Bronchial epithelial cell (primary cell): ENCODE results near the gene AUTS2. TPM values are rescaled to one million over a fixed set of nuclear protein-coding genes. Genes with fewer than 3 reads are reported as not detected.
A peak's percentile ranks its signal among the peaks of the same experiment; 100 is the strongest.

ENCODE experiments used
- DNase-seq: peaks from one replicate; pipeline ENCODE4 v3.0.0-alpha.2; 2010; ENCODE audit warnings: low read depth
- FAIRE-seq: peaks from 2 replicates; lab custom pipeline; 2011; peaks lifted over from hg19 to GRCh38; lab: Jason Lieb, UNC
- H3K27me3 ChIP-seq: 2 replicates; pipeline ENCODE4 v1.5.1; 2011; ENCODE audit warnings: low read length; ENCODE audit not compliant: control insufficient read depth, insufficient read depth
- H3K36me3 ChIP-seq: 2 replicates; pipeline ENCODE4 v1.5.1; 2011; ENCODE audit warnings: low read length; ENCODE audit not compliant: control insufficient read depth, insufficient read depth
- H3K4me3 ChIP-seq: 2 replicates; pipeline ENCODE4 v1.5.1; 2011; ENCODE audit warnings: mild to moderate bottlenecking, low read depth, low read length, control low read depth
- CTCF ChIP-seq: IDR thresholded peaks from 2 replicates; pipeline ENCODE4 v1.5.1; 2011; ENCODE audit warnings: mild to moderate bottlenecking, moderate library complexity, low read length, control low read depth, inconsistent platforms; ENCODE audit not compliant: insufficient read depth, severe bottlenecking
- total RNA-seq: library from RNA; depleted of rRNA; stranded (reverse); fragments of >200 nt; gene quantifications from 2 replicates; pipeline ENCODE4 v1.2.1, GENCODE V29; 2014

AUTS2 gene
- total RNA-seq, 1 donor from 2014 or later, result 9.5 TPM

- no peaks in the 10 kb centered on the region for H3K27me3 ChIP-seq
- DNase-seq (no peak), FAIRE-seq (peak; percentile 58)
- H3K4me3 ChIP-seq, result no peak overlapping the region
- TF ChIP-seq CTCF, result no peak
- H3K36me3 ChIP-seq, result no peaks in the 10 kb centered on the region
Measured at GRCh38 chr7:69801729-69802682, 203.7 kb downstream of the AUTS2 start.

DNA sequence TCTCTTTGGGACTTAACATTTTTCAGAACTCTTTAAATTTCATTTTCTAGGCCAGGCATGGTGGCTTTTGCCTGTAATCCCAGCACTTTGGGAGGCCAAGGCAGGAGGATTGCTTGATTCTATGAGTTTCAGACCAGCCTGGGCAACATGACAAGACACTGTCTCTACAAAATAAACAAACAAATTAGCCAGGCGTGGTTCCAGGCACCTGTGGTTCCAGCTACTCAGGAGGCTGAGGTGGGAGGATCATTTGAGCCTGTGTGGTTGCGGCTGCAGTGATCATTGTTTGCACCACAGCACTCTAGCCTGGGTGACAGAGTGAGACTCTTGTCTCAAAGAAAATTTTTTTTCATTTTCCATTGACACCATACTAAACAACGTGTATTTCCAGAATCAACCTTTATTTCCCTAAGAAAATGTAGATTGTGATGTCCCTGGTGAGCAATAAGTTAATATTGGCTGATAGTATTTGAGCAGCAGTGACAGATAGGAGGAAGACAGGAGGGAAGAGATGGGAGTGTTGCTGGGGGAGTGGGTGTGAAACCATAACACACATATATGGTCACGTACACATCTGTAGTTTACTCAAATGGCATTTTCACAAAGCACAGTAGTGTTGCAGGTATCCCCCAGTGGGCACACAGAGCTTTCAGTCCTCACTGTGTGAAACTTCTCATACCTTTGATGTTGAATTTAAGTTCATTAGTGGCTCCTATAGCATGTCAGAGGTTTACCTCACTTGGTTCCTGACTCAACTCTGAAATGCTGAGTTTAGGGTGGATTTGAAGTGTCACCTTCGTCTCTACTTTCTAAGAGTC, 205.6 kb downstream of the AUTS2 start:
- Histone ChIP-seq H3K27me3 (no peaks in the 10 kb centered on the region), H3K36me3 (no peaks in the 10 kb centered on the region), H3K4me3 (no peak overlapping the region)
- no peak for DNase-seq
- FAIRE-seq, result no peak
- no peak for TF ChIP-seq CTCF

GRCh38 chr7:69804962-69805361, 206.7 kb downstream of the AUTS2 start:
- Histone ChIP-seq H3K36me3 (no peaks in the 10 kb centered on the region), H3K4me3 (no peak overlapping the region), H3K27me3 (no peaks in the 10 kb centered on the region)
- no peak for FAIRE-seq
- no peak for DNase-seq
- TF ChIP-seq CTCF, result no peak

GRCh38 chr7:69808391-69808790, 210.1 kb downstream of the AUTS2 start:
- TF ChIP-seq CTCF, result no peak
- DNase-seq, result no peak

DNA sequence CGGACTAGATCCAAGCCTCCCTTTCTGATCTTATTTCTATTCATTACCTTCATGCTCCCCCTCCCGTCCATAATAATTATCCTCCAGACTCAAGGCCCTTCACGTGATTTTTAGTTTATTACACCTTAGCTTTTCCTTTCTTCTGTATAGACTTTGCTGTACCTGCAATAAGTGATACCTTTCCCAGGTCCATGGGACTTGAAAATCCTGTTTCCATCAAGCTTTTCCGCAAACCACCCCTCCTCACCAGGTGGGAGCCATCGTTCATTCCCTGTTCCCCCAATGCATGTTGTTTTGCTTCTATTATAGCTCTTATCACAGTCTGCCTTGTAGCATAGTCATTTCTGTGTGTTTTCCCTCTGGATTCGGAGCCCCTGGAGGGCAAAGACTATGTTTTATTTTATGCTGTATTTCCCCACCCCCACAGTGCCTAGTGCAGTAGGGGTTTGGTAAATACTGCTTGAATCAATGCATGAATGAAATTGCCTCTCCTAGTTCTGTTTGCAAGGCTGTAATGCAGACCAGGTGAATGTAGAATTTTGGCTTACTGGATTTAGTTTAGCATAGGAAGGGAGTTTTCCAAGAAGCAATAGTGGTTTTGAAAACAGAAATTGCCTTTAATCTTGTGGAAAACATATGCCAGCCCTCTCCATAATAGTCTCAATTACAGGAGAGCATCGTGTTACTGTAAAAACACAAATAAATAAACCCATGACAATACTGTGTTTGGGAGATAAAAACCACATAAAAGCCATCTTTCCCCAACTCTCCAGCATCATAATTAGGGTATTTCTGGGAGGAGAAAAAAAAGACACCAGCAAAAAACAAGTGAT, 213.4 kb downstream of the AUTS2 start:
- no peak for TF ChIP-seq CTCF
- no peaks in the 10 kb centered on the region for H3K36me3 ChIP-seq
- no peaks in the 10 kb centered on the region for H3K27me3 ChIP-seq
- FAIRE-seq (no peak), DNase-seq (no peak)
- no peak overlapping the region for H3K4me3 ChIP-seq

More at GRCh38 chr7:69808391-69808790, 210.1 kb downstream of the AUTS2 start:
- no peak for FAIRE-seq
- no peaks in the 10 kb centered on the region for H3K36me3 ChIP-seq
- no peak overlapping the region for H3K4me3 ChIP-seq
- no peaks in the 10 kb centered on the region for H3K27me3 ChIP-seq
